HPDE6-E6E7 (cell line): ENCODE data around the gene PSMB3.
"Not testable (repeated sequence)": the region's sequence is repeated elsewhere in the genome, so short reads cannot be mapped to it uniquely, and the experiment has no call there.

Source experiments
- DNase-seq: peaks from one replicate; pipeline ENCODE4 v3.0.0; 2011; ENCODE audit warnings: missing footprints; ENCODE audit errors: extremely low spot score

Gene PSMB3

DNA sequence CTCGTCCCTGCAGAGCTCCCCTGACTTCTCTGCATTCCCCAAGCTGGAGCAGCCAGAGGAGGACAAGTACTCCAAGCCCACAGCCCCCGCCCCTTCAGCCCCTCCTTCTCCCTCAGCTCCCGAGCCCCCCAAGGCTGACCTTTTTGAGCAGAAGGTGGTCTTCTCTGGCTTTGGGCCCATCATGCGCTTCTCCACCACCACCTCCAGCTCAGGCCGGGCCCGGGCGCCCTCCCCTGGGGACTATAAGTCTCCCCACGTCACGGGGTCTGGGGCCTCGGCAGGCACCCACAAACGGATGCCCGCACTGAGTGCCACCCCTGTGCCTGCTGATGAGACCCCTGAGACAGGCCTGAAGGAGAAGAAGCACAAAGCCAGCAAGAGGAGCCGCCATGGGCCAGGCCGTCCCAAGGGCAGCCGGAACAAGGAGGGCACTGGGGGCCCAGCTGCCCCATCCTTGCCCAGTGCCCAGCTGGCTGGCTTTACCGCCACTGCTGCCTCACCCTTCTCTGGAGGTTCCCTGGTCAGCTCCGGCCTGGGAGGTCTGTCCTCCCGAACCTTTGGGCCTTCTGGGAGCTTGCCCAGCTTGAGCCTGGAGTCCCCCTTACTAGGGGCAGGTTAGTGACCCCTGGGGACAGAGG is 36.1 kb upstream of the PSMB3 start:
- DNase-seq: no peak

DNA sequence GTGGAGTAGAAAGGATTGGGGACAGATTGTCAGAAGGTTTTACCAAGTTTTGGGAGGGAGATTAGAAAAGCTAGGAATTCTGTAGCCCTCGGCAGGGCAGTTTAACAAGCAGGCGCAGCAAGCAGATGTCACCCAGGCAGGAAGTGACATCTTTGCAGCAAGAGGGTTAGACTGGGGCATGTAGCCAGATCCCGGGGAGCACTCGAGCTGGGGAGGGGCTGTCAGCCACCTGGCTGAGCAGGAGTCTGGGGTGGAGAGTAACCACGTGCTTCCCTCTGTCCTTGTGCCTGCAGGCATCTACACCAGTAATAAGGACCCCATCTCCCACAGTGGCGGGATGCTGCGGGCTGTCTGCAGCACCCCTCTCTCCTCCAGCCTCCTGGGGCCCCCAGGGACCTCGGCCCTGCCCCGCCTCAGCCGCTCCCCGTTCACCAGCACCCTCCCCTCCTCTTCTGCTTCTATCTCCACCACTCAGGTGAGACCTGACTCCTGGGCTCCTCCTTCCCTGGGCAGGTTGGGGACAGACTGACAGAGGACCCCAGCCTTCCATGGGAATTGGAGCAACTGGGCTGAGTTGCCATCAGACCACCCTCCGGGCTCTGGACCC is 35.3 kb upstream of the PSMB3 start:
- DNase-seq: no peak

DNA sequence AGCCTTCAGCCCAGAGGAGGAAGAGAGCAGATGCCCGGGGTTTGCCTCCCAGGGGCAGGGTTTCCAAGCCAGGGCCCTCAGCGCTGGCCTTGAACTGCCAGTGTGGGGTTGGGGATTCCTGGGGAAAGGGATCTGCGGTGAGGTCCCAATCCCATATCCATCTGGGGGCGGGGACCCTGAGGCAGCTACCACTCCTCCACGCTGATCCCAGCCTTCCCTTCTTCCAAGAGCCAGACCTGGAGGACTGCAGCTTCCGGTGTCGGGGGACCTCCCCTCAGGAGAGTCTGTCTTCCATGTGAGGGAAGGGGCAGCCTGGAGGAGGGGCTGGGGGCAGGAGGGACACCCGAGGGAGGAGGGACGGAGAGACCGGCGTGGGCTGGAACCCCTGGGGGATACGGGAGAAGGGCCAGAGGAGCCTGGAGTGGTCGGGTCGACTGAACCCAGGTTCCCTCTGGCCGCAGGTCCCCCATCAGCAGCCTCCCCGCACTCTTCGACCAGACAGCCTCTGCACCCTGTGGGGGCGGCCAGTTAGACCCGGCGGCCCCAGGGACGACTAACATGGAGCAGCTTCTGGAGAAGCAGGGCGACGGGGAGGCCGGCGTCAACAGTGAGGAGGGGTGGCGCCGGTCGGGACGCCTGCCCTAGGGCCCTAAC is 33.1 kb upstream of the PSMB3 start:
- no peak for DNase-seq

DNA sequence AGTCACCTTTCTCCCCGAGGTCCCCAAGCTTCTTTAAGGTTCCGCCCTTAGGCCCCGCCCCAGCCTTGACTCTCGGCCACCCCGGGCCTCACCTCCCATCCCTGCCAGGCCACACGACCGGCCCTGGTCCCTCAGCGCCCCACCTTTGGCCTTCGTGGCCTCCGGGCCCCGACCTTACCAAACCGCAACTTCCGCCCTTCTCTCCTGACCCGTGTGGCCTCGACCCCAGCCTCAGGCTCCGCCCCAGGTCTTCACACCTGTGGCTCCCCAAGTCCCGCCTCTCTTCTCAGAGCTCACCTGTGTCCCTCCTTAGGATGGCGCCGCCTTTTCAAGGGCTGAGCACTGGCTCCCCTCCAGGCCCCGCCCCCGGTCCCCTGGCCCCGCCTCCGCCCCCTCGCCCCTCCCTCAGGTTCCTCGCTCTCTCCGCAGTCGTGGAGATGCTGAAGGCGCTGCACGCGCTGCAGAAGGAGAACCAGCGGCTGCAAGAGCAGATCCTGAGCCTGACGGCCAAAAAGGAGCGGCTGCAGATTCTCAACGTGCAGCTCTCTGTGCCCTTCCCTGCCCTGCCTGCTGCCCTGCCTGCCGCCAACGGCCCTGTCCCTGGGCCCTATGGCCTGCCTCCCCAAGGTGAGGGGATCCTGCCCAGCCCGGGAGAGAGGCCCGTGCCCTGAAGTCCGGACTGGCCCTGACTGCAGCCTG is 32.4 kb upstream of the PSMB3 start:
- no peak for DNase-seq

DNA sequence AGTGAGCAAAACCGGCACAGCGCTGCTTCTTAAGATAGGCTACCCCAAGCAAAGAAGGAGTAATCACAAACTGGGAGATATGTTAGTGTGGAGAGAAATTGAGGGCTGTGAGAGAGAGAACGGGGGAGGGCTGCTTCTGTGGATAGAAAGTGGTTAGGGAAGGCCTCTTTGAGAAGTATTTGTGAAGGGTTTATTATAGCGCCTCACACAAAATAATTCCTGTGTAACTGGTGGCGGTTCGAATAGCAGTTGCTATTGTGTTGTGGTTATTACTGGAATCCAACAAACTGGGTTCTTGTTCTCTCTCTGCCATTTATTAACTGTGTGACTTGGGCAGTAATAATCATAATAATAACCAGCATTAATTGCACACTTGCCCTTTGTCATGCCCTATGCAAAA is 31.6 kb upstream of the PSMB3 start:
- DNase-seq: no peak

DNA sequence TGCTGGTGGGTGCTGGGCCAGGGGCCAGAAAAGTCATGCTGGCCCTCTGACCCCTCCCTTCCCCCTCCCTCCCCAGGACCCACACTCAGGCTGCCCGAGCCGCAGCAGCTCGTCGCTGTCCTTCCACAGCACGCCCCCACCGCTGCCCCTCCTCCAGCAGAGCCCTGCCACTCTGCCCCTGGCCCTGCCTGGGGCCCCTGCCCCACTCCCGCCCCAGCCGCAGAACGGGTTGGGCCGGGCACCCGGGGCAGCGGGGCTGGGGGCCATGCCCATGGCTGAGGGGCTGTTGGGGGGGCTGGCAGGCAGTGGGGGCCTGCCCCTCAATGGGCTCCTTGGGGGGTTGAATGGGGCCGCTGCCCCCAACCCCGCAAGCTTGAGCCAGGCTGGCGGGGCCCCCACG is 30.7 kb upstream of the PSMB3 start:
- no peak for DNase-seq

DNA sequence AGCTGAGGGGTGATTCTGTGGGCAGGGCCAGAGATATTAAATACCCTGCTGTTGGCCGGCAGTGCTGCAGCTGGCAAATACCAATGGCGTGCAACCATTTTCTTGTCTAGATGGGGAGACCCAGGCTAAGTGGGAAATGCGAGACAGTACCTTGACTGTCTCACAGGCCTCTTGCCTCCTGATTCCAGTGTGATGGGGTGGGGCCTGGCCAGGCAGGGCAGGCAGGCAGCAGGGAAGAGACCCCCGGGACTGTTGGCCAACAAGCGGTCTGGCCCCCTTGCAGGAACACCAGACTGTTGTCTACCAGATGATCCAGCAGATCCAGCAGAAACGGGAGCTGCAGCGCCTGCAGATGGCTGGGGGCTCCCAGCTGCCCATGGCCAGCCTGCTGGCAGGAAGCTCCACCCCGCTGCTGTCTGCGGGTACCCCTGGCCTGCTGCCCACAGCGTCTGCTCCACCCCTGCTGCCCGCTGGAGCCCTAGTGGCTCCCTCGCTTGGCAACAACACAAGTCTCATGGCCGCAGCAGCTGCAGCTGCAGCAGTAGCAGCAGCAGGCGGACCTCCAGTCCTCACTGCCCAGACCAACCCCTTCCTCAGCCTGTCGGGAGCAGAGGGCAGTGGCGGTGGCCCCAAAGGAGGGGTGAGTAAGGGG is 28.1 kb upstream of the PSMB3 start:
- no peak for DNase-seq

DNA sequence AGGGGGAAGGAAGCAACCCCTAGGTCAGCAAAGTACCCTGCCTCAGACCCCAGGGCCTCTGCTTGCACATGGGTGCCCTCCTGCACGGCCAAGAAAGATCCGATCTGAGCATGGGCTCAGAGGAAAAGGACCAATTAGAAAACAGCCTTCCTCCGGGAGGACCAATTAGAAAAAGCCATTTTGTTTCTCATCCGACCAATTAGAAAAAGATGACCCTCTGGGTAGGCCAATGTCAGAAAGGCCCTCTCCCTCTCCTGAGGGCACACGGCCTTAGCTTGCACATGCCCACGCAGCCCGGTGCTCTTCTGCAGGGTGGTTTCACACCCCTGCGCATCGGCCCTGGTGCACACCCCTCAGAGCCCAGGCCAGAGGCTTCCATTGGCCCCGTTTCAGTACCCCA is 27.5 kb upstream of the PSMB3 start:
- DNase-seq: no peak

DNA sequence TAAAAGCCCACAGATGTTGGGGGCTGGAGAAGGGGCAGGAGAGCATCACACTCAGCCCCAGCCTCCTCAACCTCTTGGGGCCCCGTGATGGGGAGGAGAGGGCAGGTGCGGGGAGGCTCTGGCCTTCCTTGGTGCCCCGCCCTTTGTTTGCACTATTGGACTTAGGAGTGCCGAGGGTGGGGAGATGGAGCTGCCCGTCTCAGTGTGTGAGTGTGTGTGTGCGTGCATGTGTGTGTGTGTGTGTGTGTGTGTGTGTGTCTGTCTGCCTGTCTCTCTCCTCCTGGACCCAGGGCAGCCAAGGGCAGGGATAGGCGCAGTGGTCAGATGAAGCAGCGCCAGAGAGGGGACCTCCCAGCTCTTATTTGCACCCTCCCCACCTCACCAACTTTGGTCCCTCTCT is 26.4 kb upstream of the PSMB3 start:
- DNase-seq: not testable (repeated sequence)

DNA sequence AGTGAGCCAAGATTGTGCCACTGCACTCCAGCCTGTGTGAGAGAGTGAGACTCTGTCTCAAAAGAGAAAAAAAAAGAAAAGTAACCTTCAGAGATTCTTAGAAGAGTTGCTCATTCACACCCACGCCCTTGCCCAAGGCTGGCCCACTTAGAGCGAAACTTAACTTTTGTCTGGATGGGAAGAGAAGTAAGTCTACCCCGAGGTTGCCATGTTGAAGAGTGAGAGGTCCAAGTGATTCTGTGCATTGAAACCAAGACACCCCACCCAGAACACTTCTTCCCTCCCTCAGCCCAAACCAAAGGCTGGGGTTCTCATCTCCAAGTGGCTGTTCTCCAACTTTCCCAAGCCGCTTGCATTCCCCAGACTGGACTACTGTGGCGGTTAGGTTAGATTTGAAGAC is 24.8 kb upstream of the PSMB3 start:
- DNase-seq: no peak

DNA sequence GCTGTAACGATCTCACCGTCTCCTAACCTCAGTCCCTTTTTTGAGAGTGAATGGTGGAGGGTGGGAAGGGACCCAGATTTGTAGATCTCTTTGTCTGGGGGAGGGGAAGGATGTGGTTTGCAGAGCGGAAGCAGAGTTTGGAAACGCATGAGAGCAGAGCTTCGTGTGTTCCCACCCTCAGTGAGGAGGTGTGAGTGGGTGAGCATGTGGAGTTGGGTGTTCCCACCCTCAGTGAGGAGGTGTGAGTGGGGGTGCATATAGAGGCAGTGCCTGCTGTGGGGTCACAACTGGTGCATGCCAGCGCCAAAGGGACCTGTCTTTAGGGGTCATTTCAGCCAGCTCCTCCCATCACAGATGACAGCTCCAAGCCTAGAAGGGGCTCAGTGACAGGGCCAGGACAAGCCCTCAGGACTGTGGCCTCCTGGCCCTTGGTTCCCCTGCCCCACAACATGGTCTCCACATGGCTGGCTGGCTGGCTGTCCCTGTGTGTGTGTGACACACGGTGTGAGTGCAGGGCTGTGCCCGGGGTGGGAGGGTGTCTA is 24.2 kb upstream of the PSMB3 start:
- no peak for DNase-seq

DNA sequence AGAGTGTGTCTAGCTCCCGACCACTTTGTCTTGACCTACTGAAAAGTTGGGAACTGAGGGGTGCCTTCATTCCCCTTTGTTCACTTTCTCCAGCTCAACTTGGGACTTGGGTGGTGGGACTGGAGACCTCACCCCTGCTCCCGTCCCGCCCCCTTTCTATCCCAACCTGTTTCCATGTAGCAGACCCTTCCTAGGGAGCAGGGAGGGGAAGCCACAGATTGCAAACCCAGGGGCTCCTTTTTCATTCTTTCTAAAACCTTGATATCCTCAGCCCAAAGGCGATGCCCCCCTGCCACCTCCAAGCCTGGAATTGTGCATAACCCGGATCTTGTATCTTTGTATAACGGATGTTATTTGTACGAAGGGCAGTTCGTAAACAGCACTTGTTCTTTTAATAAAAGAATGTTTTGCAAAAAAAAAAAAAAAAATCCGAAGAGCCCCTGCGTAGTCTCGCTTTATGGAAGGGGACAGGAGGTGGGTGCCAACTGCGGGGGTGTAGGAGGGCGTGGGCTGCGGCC is 23.1 kb upstream of the PSMB3 start:
- no peak for DNase-seq

DNA sequence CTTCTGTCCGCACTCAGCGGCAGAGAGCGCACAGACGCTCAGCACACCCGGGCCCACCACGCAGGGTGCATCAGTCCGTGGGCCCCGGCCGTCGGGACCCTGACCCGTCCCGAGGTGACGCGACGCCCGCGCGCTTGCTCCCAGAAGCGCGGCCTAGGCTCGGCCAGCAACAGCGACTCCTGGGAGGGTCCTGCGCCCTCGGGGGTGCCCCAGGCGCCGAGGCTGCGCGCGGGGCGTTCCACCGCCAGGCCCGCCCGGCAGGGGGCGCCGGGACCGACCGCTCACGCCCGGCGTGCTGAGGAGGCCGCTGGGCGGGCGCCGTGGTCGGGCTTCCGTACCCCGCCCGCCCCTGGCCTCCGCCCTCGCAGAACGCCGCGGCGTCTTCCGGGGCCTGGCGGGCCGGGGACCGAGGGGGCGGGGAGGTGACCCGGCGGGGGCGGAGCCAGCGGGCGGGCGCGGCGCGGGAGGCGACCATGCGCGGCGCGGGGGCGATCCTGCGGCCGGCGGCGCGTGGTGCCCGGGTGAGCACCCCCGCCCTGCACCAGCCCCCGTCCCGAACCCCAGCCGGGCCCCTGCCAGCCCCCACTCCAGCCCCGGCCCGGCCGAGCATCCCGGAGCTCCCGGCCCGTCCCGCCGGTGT is 22.5 kb upstream of the PSMB3 start, which contains the start of gene CISD3:
Gene CISD3, plus strand, starts transcription at position 456 of the 640 bp plus-strand sequence. Its CDS starts 18 bp downstream, at position 474.
- DNase-seq: peak; percentile 86

DNA sequence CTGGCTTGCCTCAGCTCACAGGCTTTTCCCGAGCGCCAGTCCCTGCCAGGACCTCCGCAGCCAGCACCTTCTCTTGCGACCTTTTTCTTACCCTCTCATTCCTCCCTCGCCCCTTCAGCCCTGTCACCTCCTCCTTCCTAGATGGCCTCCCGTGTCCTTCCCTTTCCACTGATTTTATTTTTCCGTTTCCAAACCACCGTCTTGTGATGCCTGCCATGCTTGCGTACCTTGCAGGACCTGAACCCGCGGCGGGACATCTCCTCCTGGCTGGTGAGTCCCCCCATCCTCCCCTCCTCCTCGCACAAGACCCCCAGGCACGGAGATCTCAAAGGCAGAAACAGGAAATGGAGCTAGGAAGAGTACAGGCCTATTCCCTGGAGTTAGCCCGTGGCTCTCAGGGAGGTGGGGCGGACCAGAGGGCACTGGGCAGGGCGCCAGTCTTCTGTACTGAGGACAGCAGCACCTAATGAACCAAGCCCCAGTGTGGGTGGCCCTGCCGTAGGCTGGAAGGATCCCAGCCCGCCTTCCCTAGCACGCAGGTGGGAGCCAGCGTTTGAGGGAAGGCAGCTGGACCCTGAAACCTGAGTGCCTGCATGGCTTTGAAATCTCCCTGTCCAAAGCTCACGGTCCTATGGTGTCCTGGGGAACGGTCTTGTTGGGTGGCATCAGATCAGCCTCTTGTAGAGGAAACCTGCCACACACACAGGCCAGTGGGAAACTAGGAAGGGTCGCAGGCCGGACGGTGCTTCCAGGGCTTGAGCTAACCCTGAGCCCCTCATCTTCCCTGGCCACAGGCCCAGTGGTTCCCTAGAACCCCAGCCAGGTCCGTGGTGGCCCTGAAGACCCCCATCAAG is 21.8 kb upstream of the PSMB3 start:
- no peak for DNase-seq

DNA sequence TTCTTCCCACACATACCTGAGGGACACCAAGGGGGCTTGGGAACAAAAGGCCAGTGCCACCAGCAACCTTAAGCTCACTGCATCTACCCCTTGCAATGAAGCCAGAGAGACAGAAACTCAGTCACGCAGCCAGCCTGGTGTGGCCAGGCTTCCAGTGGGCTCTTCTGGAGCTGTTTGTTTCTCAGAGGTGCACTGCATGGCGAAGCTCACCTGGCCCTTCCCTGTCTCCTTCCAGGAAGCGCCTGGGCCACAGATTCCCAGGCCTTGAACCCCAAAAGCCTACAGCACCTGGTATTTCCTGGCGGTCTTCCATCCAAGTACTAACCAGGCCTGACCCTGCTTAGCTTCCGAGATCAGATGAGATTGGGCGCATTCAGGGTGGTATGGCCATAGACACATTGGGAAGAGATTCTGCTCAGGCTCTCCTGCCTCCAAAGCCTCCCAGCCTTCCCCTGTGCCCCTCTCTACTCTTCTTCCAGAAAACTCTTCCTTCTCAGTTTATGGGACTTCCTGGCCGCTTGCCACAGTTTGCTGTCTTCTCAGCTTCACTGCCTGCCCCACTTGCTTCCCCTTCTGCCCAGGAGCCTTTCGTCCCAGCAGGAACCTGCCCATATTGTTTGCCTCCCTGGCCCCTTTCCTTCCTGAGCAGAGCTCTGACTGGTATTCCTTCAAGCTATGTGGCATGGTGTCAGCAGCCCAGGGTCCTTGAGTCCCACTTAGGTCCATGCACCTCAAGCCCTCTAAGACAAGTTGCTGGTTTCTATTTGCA is 20.8 kb upstream of the PSMB3 start:
- DNase-seq: no peak

DNA sequence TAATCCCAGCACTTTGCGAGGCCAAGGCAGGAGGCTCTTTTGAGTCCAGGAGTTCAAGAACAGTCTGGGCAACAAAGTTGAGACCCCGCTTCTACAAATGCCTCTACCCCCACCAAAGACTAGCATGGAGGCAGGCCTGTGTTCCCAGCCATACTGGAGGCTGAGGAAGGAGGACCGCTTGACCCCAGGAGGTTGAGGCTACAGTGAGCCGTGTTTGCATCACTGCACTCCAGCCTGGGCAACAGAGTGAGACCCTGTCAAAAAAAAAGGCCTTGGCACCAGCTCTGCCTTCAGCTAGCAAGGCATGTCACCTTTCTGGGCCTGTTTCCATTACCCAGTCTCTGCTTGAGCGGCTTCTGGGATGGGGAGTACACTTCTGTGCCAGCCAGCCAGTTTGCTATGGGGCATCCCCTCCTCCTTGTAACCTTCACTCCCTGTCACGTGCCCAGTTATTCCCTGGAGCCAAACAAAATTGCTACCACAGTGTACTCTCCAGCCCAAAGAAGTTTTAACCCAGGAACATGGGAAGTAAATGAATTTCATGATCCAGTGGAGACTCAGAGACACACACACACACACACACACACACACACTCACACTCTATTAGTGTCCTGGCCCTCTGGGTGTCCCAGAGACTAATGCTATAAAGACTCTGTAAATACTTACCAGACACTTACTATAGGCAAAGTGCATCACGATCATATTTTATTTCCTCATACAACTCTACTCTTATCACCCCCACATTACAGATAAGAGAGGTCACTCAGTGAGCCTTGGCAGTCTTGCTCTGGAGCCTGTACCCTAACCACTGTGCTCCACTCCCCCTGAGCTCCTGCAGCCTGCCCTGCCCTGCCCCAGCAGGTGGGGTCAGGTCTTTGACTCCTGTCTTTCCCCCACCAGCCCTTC is 19.9 kb upstream of the PSMB3 start:
- no peak for DNase-seq

DNA sequence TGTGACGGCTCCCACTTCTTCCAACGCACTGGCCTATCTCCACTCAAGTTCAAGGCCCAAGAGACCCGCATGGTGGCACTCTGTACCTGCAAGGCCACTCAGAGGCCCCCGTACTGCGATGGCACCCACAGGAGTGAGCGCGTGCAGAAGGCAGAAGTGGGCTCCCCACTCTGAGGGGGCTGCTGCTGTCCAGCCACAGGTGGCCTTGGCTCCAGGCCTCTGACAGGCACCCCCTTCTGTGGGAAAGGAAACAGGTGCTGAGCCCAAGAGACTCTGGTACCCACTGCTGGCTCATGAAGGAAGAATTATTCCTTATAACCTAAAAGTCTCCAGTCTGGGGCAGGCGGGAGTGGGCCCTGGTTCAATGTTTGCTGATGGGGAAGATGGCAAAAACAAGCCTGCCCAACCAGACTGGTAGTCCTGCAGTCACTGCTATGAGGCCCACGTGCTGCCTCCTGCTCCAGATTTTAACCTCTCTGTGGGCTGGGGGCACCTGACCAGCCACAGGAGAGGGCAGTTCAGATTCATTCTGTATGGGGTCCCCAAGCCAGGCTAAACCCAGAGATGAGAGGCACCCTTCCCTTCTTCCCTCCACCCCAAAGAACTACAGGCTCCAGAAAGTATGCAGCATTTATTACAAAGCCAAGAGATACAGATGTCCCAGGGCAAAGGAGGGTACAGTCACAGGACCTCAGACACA is 19.1 kb upstream of the PSMB3 start:
- no peak for DNase-seq
